ENCODE data around the gene RPL37.
"Not testable (repeated sequence)": the region's sequence is repeated elsewhere in the genome, so short reads cannot be mapped to it uniquely, and the experiment has no call there.

GRCh38 chr5:40794877-40795276 is 40.1 kb downstream of the RPL37 start:
- not testable (repeated sequence) for TF ChIP-seq CTCF (IDR thresholded peaks at IDR 0.05); SIN3A (IDR thresholded peaks at IDR 0.05; ENCODE audit: borderline replicate concordance, insufficient read depth, low read depth, low read length); POLR2AphosphoS5 (IDR thresholded peaks at IDR 0.05; ENCODE audit: low read depth, low read length); REST (IDR thresholded peaks at IDR 0.05; ENCODE audit: insufficient read depth in 1 of 2, low read depth in 2 of 2, low read length in 1 of 2); TCF7L2 (IDR thresholded peaks at IDR 0.05; ENCODE audit: low read depth, low read length)
